GM21390 (cell line): ENCODE measurements around the gene NBEAL1.
"Not testable (repeated sequence)": the region's sequence is repeated elsewhere in the genome, so short reads cannot be mapped to it uniquely, and the experiment has no call there.

ENCODE experiments used
- ATAC-seq: cut with Tn5 transposase; IDR thresholded peaks from one replicate; pipeline ENCODE4 v1.9.1; 2021; ENCODE audit not compliant: unreplicated experiment

NBEAL1 gene

GRCh38 chr2:203014456-203015199 lies at the start of gene NBEAL1:
TSS of gene NBEAL1 (plus strand) at chr2:203014875. CDS start at chr2:203016385, 1,510 bp downstream.
- peak; percentile 96 for ATAC-seq

- ATAC-seq, result peak; percentile 74
Measured at GRCh38 chr2:202965810-202966460, 48.7 kb upstream of the NBEAL1 start.

DNA sequence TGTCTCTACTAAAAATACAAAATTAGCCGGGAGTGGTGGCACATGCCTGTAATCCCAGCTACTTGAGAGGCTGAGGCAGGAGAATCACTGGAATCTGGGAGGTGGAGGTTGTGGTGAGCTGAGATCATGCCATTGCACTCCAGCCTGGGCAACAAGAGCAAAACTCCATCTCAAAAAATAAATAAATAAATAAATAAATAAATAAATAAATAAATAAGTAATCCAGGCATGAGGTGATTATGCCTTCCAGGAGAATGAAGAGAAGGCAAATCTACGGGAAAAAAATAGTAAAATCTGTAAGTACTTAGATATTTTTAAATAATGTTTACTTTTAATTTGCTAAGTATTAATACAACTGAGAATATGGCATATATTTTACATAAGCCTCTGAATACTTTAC lies 45.3 kb upstream of the NBEAL1 start:
- ATAC-seq, result not testable (repeated sequence)

DNA sequence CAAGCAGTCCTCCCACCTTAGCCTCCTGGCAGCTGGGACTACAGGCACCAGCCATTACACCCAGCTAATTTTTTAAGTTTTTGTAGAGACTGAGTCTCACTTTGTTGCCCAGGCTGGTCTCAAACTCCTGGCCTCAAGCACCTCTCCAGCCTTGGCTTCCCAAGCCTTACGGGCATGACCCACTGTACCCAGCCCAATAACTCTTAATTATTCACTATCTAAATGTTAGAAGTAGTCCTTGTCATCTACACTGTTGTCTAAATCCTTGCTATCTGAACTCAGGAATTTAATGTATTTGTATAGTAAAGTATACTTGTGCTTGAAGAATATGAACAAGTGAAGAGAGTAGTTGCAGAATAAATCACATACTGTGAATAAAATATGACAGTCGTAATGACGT lies 37.9 kb upstream of the NBEAL1 start:
- ATAC-seq, result no peak

GRCh38 chr2:202982779-202983491 lies 31.7 kb upstream of the NBEAL1 start:
- ATAC-seq, result no peak

- no peak for ATAC-seq
Measured at GRCh38 chr2:202989749-202990148, 24.9 kb upstream of the NBEAL1 start.

- ATAC-seq, result no peak
Measured at GRCh38 chr2:202990501-202990900, 24.2 kb upstream of the NBEAL1 start.

GRCh38 chr2:202997113-202997512 lies 17.6 kb upstream of the NBEAL1 start:
- ATAC-seq, result not testable (repeated sequence)

- no peak for ATAC-seq
Measured at GRCh38 chr2:203002054-203002821, 12.4 kb upstream of the NBEAL1 start.

GRCh38 chr2:203003716-203004115 lies 11.0 kb upstream of the NBEAL1 start:
- ATAC-seq, result no peak

DNA sequence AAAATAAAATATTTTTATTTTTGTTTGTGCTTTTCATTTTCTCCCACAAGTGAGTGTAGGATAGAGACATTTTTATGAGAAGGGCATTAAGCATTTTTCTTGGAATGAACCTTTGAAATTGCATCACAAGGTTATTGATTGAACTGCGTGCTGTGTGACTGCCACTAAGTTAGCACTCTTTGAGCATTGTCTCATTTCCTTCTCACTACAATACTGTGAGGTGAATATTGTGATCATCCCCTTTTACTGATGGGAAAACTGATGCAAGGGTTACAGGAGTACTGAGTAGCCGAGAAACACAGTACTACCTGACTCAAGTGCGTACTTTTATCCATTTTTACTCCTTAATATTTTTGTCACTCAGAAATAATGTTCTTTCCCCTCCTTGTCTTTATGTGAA lies 2.0 kb downstream of the NBEAL1 start:
- no peak for ATAC-seq

- no peak for ATAC-seq
Measured at GRCh38 chr2:203018181-203018580, 3.5 kb downstream of the NBEAL1 start.

DNA sequence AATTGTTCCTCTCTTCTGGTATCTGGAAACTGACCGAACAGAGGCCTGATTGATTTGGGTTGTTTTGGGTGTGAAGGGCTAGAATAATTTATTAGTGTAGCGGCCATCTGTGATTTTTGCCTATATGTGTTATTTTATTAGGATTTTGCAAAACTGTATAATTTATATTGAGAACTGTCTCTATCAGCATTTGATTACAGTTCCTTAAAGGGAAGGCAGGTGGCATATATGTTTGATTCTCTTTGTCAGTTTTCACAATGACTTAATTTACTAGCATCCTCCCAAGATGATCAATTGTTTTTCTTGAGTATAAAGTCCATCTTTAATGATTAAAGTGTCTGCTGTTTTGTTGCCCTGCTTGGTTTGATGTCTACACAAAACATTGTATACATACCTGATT lies 4.5 kb downstream of the NBEAL1 start:
- no peak for ATAC-seq

GRCh38 chr2:203021991-203022390 lies 7.3 kb downstream of the NBEAL1 start:
- no peak for ATAC-seq

DNA sequence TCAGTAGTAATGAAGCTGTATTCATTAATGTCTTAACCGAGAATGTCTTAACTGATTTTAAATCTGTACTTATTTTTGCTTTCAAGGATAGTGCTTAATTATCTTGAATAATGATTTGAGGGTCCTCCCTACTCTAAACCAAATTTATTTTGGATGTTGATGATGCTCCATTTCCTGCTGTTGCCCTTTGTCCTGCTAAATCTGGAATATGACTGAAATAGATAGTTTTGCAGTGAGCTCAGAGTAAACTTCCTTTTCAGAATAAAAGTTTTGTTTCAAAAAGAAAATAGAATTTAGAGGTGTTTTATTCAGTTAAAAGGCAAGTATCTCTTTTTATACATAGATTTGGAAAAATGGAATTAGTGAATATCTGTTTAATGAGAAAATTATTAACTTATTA lies 8.1 kb downstream of the NBEAL1 start:
- no peak for ATAC-seq

- no peak for ATAC-seq
Measured at GRCh38 chr2:203025592-203025991, 10.9 kb downstream of the NBEAL1 start.

DNA sequence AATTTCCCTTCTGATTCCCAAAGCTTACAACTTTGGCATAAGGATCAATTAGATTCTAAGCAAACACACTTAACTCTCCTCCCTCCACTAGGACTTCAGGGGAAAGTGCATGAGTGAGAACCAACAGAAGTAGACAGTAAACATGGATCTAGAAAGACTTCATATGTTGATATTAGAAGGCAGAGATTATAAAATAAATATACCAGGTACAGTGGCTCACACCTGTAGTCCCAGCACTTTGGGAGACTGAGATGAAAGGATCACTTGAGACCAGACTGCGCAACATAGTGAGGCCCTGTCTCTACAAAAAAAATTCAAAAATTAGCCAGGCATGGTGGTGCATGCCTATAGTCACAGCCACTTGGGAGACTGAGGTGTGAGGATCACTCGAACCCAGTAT lies 15.9 kb downstream of the NBEAL1 start:
- no peak for ATAC-seq

DNA sequence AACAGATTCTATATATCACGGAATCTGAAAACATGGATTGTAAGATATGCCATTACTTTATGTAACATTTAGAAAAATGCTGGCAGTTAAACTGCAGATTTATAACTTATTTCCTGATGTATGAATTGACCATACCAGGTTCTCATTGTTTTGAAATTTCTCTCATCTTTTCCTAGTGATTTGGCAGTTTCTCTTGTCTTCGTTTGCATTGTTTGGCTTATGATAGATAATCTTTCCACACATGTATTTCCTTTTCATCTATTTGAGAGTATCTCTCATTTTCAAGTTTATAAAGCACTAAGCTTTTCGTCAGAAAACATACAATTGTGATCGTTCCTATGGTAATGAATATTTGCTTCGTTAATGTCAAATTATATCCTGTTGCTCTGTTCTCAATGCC lies 16.3 kb downstream of the NBEAL1 start:
- no peak for ATAC-seq

GRCh38 chr2:203033395-203033794 lies 18.7 kb downstream of the NBEAL1 start:
- no peak for ATAC-seq

- no peak for ATAC-seq
Measured at GRCh38 chr2:203035879-203036470, 21.3 kb downstream of the NBEAL1 start.

GRCh38 chr2:203037026-203037425 lies 22.4 kb downstream of the NBEAL1 start:
- ATAC-seq, result no peak
